Endothelial cell of umbilical vein (primary cell): ENCODE measurements around the gene VSIG10L2. TPM values are rescaled to one million over a fixed set of nuclear protein-coding genes. Genes with fewer than 3 reads are reported as not detected.

Experiments
- BruUV-seq: library from RNA; stranded (reverse); fragments of 400-500 nt; replicated peaks from 2 replicates; lab custom pipeline; 2021; lab: Mats Ljungman, UMichigan
- CTCF ChIA-PET: fragments of 300-600, 350-600 bp; sonication (Branson Sonifier 250); formaldehyde crosslinking; loops from one replicate; lab custom pipeline; 2021; ENCODE audit warnings: antibody characterized with exemption, inconsistent platforms; lab: Charles Lee
- POLR2A ChIA-PET: fragments of 300-600, 350-600 bp; sonication (Branson Sonifier 250); formaldehyde crosslinking; loops from one replicate; lab custom pipeline; 2021; ENCODE audit warnings: antibody characterized with exemption, inconsistent platforms; lab: Charles Lee
- DNase-seq: peaks from one replicate; pipeline ENCODE4 v3.0.0-alpha.2; 2011; ENCODE audit warnings: low read depth, low spot score
- FAIRE-seq: peaks from 2 replicates; lab custom pipeline; 2011; peaks lifted over from hg19 to GRCh38; lab: Jason Lieb, UNC
- H2AFZ ChIP-seq: 2 replicates; pipeline ENCODE4 v1.6.0; 2012; ENCODE audit warnings: low read depth, low read length, control low read depth, inconsistent platforms
- H3K27ac ChIP-seq: 2 replicates; pipeline ENCODE4 v1.5.1; 2011; ENCODE audit warnings: low read depth, mild to moderate bottlenecking, control low read depth, low read length, moderate library complexity; ENCODE audit not compliant: insufficient read depth
- H3K27me3 ChIP-seq, 2 experiments: 2 replicates each; pipeline versions ENCODE4 v1.6.0 to v1.6.1; 2011; ENCODE audit warnings: low read length in 2 of 2, mixed read lengths in 1 of 2; ENCODE audit not compliant: control insufficient read depth in 2 of 2, insufficient read depth in 2 of 2
- H3K36me3 ChIP-seq, 2 experiments: 2 replicates in 1 of 2; 3 replicates in 1 of 2; pipeline ENCODE4 v1.5.1; 2011; ENCODE audit warnings: low read length in 2 of 2, mild to moderate bottlenecking in 1 of 2, moderate library complexity in 1 of 2; ENCODE audit not compliant: control insufficient read depth in 2 of 2, insufficient read depth in 2 of 2; ENCODE audit errors: extremely low read depth in 1 of 2
- H3K4me1 ChIP-seq: 3 replicates; pipeline ENCODE4 v1.5.1; 2011; ENCODE audit warnings: mild to moderate bottlenecking, low read length; ENCODE audit not compliant: control insufficient read depth, insufficient read depth; ENCODE audit errors: extremely low read depth
- H3K4me2 ChIP-seq: 2 replicates; pipeline ENCODE4 v1.6.1; 2011; ENCODE audit warnings: low read length, control low read depth, mixed read lengths; ENCODE audit not compliant: insufficient read depth
- H3K4me3 ChIP-seq, 3 experiments: fragments of 200-600 bp in 1 of 3; sonication (generic), shearing (Covaris generic) in 1 of 3; replicated peaks in 1 of 3; 2 replicates each; pipeline ENCODE4 v1.5.1; 2011 to 2016; ENCODE audit warnings: control low read depth in 3 of 3, low read length in 3 of 3, mild to moderate bottlenecking in 2 of 3, inconsistent platforms in 1 of 3, low read depth in 1 of 3, moderate library complexity in 1 of 3; ENCODE audit not compliant: insufficient read depth in 1 of 3
- H3K79me2 ChIP-seq: 2 replicates; pipeline ENCODE4 v1.6.0; 2012; ENCODE audit warnings: low read length, inconsistent platforms; ENCODE audit not compliant: control insufficient read depth, insufficient read depth
- H3K9ac ChIP-seq: replicated peaks from 2 replicates; pipeline ENCODE3; 2011; ENCODE audit warnings: low read length, control low read depth; ENCODE audit not compliant: insufficient read depth; ENCODE audit errors: extremely low read depth
- H3K9me1 ChIP-seq: replicated peaks from 3 replicates; pipeline ENCODE4 v1.6.0; 2011; ENCODE audit warnings: mild to moderate bottlenecking, low read length; ENCODE audit not compliant: control insufficient read depth, insufficient read depth; ENCODE audit errors: extremely low read depth
- H3K9me3 ChIP-seq: replicated peaks from 2 replicates; pipeline ENCODE4 v1.5.1; 2012; ENCODE audit warnings: low read length, inconsistent platforms; ENCODE audit not compliant: control insufficient read depth, insufficient read depth
- H4K20me1 ChIP-seq: replicated peaks from 2 replicates; pipeline ENCODE3; 2011; ENCODE audit warnings: mild to moderate bottlenecking, low read length; ENCODE audit not compliant: control insufficient read depth, insufficient read depth; ENCODE audit errors: extremely low read depth
- CTCF ChIP-seq, 2 donors: IDR thresholded peaks; 1 replicate in 1 of 2; 2 replicates in 1 of 2; pipeline ENCODE4 v1.5.1; 2011; ENCODE audit warnings: low read length in 2 of 2, mild to moderate bottlenecking in 2 of 2, moderate library complexity in 2 of 2, control low read depth in 1 of 2, inconsistent platforms in 1 of 2, low read depth in 1 of 2; ENCODE audit not compliant: insufficient read depth in 1 of 2; ENCODE audit errors: extremely low read depth in 1 of 2
- EZH2 ChIP-seq: IDR thresholded peaks from 2 replicates; pipeline ENCODE4 v1.6.1; 2012; ENCODE audit warnings: borderline replicate concordance, low read depth, mild to moderate bottlenecking, moderate library complexity, low read length, inconsistent platforms; ENCODE audit not compliant: severe bottlenecking
- FOS ChIP-seq: IDR thresholded peaks from 2 replicates; pipeline ENCODE4 v1.6.1; 2011; ENCODE audit warnings: mild to moderate bottlenecking, low read length, moderate library complexity, borderline replicate concordance; ENCODE audit not compliant: insufficient read depth
- GATA2 ChIP-seq: IDR thresholded peaks from 2 replicates; pipeline ENCODE4 v1.7.0; 2011; ENCODE audit warnings: low read depth, mild to moderate bottlenecking, moderate library complexity, mixed read lengths, low read length; ENCODE audit not compliant: insufficient read length, insufficient read depth
- JUN ChIP-seq: IDR thresholded peaks from 2 replicates; pipeline ENCODE4 v1.6.1; 2011; ENCODE audit warnings: borderline replicate concordance, low read depth; ENCODE audit not compliant: insufficient read length, insufficient read depth
- MYC ChIP-seq: IDR thresholded peaks from one replicate; pipeline ENCODE4 v1.6.1; 2011; ENCODE audit warnings: mild to moderate bottlenecking, low read depth, low read length
- dilution Hi-C: fragments of 300-500 bp; cut with MboI; formaldehyde crosslinking; loops from one replicate; pipeline ENCODE4 v1.15.0; 2019; ENCODE audit warnings: low sequenced_read_pairs; ENCODE audit not compliant: extremely low pct_ligation_motif_present
- intact Hi-C: fragments of 100-400 bp; cut with micrococcal nuclease; formaldehyde crosslinking; loops from one replicate; pipeline ENCODE4 v1.10.0; 2022
- polyA plus RNA-seq, 4 experiments: library from polyadenylated mRNA; depleted of rRNA in 3 of 4; stranded (reverse) in 3 of 4; unstranded in 1 of 4; fragments of >200 nt; gene quantifications; 2 replicates each; pipeline versions ENCODE4 v1.2.1 to v1.2.3, GENCODE V29; 2011 to 2012; ENCODE audit warnings: missing spikeins in 1 of 4
- total RNA-seq: library from RNA; stranded (reverse); gene quantifications from 2 replicates; pipeline ENCODE4 v1.2.3, GENCODE V29; 2021

VSIG10L2 gene
- total and polyA plus RNA-seq, 2 donors (not counting 3 experiments of a cell fraction or from before 2014, with no cell fraction given) = not detected

GRCh38 chr11:125940145-125940544, 5.7 kb upstream of the VSIG10L2 start:
- POLR2A ChIA-PET = no interaction called here
- TF ChIP-seq MYC (no peak), JUN (no peak), FOS (no peak), EZH2 (no peak), CTCF (IDR thresholded peaks at IDR 0.05; ENCODE audit: extremely low read depth in 1 of 2, insufficient read depth in 1 of 2, low read depth in 1 of 2, low read length in 2 of 2) (no peak), GATA2 (no peak)
- CTCF ChIA-PET = interaction anchor here (1.0 to 10.5 kb wide), 2 partner anchors 252 to 280 kb away, joined by 3 to 147 read pairs; no protein-coding TSS in a partner anchor
- intact Hi-C loops (loop anchor here (5.0 kb wide), 1 partner anchor 122 kb away; the partner anchor contains the start of gene CDON), dilution Hi-C loops (no loop called here)
- Histone ChIP-seq H3K79me2 (no peaks in the 10 kb centered on the region), H3K4me2 (no peak overlapping the region), H3K9me1 (no peaks in the 10 kb centered on the region), H3K27ac (no peak overlapping the region), H3K36me3 (no peaks in the 10 kb centered on the region), H3K27me3 (no peaks in the 10 kb centered on the region), H3K4me3 (no peak overlapping the region), H2AFZ (no peak overlapping the region), H3K9ac (no peak overlapping the region), H3K4me1 (no peaks in the 10 kb centered on the region), H4K20me1 (no peaks in the 10 kb centered on the region), H3K9me3 (no peaks in the 10 kb centered on the region)
- no TSS peak for BruUV-seq
- FAIRE-seq (no peak), DNase-seq (no peak)
